ENCODE measurements around the gene EXOG.

GRCh38 chr3:38469852-38470251, 26.3 kb upstream of the EXOG start:
- TF ChIP-seq ZNF416 (CRISPR knock-in tag; IDR thresholded peaks at IDR 0.05) = no peak
- TF ChIP-seq, protein P1, sequence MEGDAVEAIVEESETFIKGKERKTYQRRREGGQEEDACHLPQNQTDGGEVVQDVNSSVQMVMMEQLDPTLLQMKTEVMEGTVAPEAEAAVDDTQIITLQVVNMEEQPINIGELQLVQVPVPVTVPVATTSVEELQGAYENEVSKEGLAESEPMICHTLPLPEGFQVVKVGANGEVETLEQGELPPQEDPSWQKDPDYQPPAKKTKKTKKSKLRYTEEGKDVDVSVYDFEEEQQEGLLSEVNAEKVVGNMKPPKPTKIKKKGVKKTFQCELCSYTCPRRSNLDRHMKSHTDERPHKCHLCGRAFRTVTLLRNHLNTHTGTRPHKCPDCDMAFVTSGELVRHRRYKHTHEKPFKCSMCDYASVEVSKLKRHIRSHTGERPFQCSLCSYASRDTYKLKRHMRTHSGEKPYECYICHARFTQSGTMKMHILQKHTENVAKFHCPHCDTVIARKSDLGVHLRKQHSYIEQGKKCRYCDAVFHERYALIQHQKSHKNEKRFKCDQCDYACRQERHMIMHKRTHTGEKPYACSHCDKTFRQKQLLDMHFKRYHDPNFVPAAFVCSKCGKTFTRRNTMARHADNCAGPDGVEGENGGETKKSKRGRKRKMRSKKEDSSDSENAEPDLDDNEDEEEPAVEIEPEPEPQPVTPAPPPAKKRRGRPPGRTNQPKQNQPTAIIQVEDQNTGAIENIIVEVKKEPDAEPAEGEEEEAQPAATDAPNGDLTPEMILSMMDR (IDR thresholded peaks at IDR 0.05) = no peak
- no peak for TF ChIP-seq MAX (CRISPR knock-in tag; IDR thresholded peaks at IDR 0.05)
- TF ChIP-seq, protein P2, sequence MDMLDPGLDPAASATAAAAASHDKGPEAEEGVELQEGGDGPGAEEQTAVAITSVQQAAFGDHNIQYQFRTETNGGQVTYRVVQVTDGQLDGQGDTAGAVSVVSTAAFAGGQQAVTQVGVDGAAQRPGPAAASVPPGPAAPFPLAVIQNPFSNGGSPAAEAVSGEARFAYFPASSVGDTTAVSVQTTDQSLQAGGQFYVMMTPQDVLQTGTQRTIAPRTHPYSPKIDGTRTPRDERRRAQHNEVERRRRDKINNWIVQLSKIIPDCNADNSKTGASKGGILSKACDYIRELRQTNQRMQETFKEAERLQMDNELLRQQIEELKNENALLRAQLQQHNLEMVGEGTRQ (CRISPR knock-in tag; IDR thresholded peaks at IDR 0.05) = no peak

Data from WTC11 (cell line).